ENCODE measurements around the gene TTC3. TPM values are rescaled to one million over a fixed set of nuclear protein-coding genes. Genes with fewer than 3 reads are reported as not detected.

The TTC3 gene
- total and polyA plus RNA-seq, 10 of the 15 experiments (the other 5 are each of a cell fraction or from before 2014, with no cell fraction given): 23.1 to 94.9 (median 72.7) TPM

- Histone ChIP-seq H3K27me3 (replicated peaks in 1 of 2; ENCODE audit: control insufficient read depth in 2 of 2, insufficient read depth in 2 of 2, low read length in 1 of 2) (no peaks in the 10 kb centered on the region), H3K4me3 (no peak overlapping the region), H3K36me3 (ENCODE audit: control insufficient read depth in 2 of 2, insufficient read depth in 2 of 2, low read length in 1 of 2) (peaks cover 0 to 6% of the 10 kb centered on the region in 2 experiments; a peak in 1 of 4 replicates), H4K20me1 (ENCODE audit: control insufficient read depth, insufficient read depth) (no peaks in the 10 kb centered on the region), H3K79me2 (ENCODE audit: control insufficient read depth, insufficient read depth, low read length) (no peaks in the 10 kb centered on the region), H3K27ac (ENCODE audit: control insufficient read depth, insufficient read depth) (no peak overlapping the region), H3K4me1 (ENCODE audit: control insufficient read depth, insufficient read depth, low read length) (no peaks in the 10 kb centered on the region), H3K4me2 (ENCODE audit: control insufficient read depth, insufficient read depth) (no peak overlapping the region), H3K9me3 (replicated peaks; ENCODE audit: control insufficient read depth, insufficient read depth, low read length) (no peaks in the 10 kb centered on the region), H2AFZ (ENCODE audit: control insufficient read depth, low read depth, low read length) (no peak overlapping the region), H3K9ac (ENCODE audit: control insufficient read depth, insufficient read depth, low read length) (no peak overlapping the region)
- intact Hi-C loops (cut with micrococcal nuclease; ENCODE audit: unreplicated experiment): no loop called here
- RAD21 ChIA-PET (ENCODE audit: unreplicated experiment): interaction anchor here (1.5 kb wide), 1 partner anchor 55 kb away, joined by 3 read pairs; no protein-coding TSS in a partner anchor
- ATAC-seq (peak; percentile 50), FAIRE-seq (no peak), DNase-seq (ENCODE audit: low read depth, low spot score) (no peak)
- SMC1A ChIA-PET (ENCODE audit: uncharacterized antibody, unreplicated experiment): interaction anchor here (1.0 to 1.1 kb wide), 2 partner anchors 23 to 86 kb away, joined by 3 read pairs; no protein-coding TSS in a partner anchor
- CTCF ChIA-PET: interaction anchor here (1.0 to 1.9 kb wide), 3 partner anchors 27 to 142 kb away, joined by 3 to 5 read pairs (median 4); no protein-coding TSS in a partner anchor
- no TSS peak for BruUV-seq (replicated peaks)
- in situ Hi-C loops (cut with MboI): no loop called here
- POLR2A ChIA-PET: no interaction called here
- TF ChIP-seq REST (IDR thresholded peaks at IDR 0.05; ENCODE audit: low read depth, low read length): no peak
- no peak for TF ChIP-seq NKRF (conservative IDR thresholded peaks at IDR 0.05)
- peak; percentile 29; the same call in 1 of the 2 replicates for TF ChIP-seq RELB (IDR thresholded peaks at IDR 0.05; ENCODE audit: low read depth)
- no peak for TF ChIP-seq TAF1 (IDR thresholded peaks at IDR 0.05; ENCODE audit: borderline replicate concordance, low read depth, low read length)
- no peak for TF ChIP-seq ATF3 (IDR thresholded peaks at IDR 0.05; ENCODE audit: borderline replicate concordance, extremely low read depth, low read depth, low read length)
- TF ChIP-seq EP300 (IDR thresholded peaks at IDR 0.05; ENCODE audit: borderline replicate concordance in 1 of 2, control insufficient read depth in 1 of 2, low read depth in 2 of 2, low read length in 2 of 2): no peak
- TF ChIP-seq JUNB (IDR thresholded peaks at IDR 0.05): 0 out of 2 replicates have a peak, but pooled peaks have one; percentile 10
- 97% methylated on average over 6 of the region's 6 CpGs for WGBS (ENCODE audit: insufficient coverage, insufficient replicate concordance, low lambda C conversion rate, missing lambda C conversion rate)
Measured at GRCh38 chr21:37119421-37120218, 46.6 kb downstream of the TTC3 start.

All from GM12878 (cell line).